GM21723 (cell line): Measurements from ENCODE around the gene CD180.
A peak's percentile ranks its signal among the peaks of the same experiment; 100 is the strongest.

Experiments
- ATAC-seq: cut with Tn5 transposase; IDR thresholded peaks from one replicate; pipeline ENCODE4 v1.9.1; 2021; ENCODE audit warnings: mild to moderate bottlenecking, moderate library complexity; ENCODE audit not compliant: unreplicated experiment

Gene CD180

DNA sequence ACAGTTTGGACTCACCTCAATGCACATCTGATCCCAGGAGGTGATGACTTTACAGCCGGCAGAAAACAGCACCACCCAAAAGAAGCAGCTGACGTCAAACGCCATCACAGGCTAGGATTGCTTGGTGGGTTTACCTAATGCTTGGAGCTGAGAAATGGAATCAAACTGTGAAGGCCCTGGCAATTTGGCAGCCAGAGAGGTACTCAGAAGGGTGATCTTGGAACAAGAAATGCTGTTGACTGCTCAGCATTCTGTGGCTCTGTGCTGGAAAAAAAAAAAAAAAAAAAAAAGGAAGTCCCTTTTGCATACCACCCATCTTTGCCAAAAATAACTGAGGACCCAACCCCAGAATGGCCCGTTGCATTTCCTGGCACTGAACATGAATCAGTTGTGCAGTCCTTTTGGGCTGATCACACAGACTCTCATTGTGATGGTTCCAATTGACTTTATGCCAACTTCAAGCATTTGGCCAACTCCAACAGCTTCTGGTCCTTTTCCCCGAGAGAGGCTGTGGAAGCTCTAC lies at the start of gene CD180:
TSS of gene CD180 (minus strand) at position 263 of the 523 bp plus-strand sequence. CDS start at position 105, 158 bp downstream.
- no peak for ATAC-seq

DNA sequence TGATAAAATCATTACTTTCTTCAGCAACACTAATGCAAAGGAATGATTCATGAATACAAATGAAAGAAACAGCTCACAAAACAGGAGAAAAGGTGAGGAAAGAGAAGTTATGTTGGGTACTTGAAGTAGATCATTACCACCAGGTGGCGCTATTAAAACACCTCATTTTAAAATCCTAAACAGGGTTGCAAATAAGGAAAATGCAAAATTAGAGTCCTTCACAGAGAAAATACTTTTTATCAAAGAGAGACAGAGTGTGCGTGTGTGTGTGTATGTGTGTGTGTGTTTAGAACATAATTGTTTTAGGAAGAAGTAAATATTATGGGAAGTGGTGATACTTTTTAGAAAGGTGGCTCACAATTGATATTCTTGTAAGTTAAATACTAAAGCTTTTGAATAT lies 49.5 kb upstream of the CD180 start:
- ATAC-seq: peak; percentile 60

DNA sequence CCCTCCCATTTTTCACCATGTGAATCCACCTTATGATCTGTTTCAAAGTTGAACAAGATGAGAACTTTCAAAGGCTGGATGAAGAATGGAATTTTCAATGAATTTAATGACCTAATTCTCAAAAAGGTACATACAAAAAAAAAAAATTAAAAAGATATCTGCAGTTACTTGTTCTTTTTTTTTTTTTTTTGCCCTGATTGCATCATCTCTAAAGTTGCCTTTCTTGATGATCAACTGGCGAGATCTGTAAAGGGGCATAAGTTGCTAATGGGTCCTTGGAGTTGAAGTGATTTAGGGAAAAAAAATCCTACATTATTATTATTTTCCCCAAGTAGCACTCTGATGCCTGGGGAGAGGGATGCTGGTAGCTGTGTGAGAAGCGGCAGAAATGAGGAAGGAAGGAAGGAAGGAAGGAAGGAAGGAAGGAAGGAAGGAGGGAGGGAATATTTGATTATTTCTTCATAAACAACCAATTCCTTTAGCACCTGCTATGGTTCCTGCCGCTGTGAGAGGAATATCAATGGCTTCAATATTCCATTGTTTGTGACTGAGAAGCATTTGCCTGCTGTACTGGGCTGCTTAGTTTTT lies 48.8 kb upstream of the CD180 start:
- ATAC-seq: no peak

DNA sequence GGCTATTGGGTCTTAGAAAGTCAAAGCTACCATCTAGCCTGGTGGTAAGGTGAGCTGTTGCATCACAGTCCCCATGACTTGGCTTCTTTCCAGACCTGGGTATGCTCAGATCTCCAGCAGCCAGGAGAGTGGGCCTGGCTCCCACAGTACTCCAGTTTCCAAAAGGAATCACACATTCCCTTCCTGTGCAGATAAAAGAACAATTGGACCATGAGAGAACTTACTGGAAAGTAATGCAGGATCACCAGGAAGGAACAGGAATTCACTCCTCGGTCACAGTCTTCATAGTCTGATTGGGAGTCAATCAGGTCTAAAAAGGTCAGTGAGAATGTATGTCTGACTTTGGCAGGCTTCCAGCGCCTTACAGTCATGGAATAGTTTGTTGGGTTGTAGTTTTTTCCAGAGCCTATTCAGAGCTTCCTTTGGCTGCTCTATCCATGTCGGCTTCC lies 47.8 kb upstream of the CD180 start:
- ATAC-seq: no peak

DNA sequence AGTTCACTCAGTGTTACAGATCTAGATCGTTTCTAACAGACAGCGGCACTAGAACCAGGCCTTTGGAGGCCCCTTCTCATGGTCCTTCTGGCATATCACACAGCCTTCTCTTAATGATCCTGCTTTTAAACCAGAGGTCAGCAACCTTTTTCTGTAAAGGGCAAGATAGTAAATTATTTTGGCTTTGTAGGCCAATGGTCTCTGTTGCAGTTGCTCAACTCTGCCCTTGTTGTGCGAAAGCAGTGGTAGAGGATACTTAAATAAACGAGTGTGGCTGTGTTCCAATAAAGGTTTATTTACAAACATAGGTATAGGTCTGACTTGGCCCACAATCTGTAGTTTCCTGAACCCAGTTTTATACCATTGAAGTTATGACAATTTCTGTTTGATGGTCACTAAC lies 47.3 kb upstream of the CD180 start:
- ATAC-seq: no peak

DNA sequence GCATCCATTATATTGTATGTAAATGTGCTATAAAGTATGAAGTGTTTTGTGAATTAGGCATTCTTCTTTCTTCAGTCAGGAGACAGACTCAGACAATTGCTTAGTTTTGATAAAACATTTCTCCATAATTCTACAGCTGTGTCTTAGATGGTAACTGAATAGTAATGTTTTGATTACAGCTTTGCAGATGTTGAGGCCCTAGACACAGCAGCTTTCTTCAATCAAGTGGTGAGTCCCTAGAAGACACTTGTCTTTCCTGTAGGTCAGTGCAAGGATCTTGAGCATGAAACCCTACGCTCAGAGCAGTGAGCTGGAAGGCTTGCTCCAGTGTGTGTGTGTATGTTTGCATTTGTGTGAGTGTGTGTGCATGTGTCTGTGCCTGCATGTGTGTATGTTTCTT lies 46.8 kb upstream of the CD180 start:
- ATAC-seq: no peak

DNA sequence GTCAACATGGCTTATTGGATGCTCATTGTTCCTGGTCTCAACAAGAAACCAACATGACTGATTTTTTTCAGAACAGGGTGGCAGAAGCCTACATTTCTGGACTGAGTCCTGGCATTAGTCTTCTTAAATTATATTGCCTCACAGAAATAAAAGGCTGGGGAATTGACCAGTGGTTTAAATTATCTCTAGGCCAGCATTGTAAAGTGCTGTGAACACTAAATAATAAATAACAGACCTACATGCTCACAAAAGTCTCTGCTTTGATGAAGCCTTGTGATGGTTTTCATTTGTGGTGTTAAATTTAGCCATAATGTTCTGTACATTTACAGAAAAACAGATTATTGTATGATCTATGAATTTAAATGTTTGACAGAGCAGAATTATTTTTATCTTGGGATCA lies 44.7 kb upstream of the CD180 start:
- ATAC-seq: no peak

DNA sequence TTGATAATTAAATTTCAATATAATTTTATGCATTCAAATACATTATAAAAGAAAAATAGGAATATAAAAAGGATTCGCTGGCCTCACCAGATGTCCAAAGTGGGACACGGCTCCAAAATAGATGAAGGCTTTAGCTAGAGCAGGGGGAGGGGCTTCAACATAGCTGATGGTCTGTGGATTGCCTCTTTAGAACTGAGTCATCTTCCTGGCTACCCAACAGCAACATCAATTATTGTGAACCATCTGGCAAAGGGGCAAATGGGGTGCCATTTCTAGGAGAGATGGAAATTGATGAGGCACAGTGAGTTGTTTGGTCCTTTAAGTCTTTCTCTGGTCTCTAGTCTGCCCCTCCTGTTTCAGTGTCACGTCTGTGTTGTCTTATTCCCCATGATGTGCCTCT lies 44.2 kb upstream of the CD180 start:
- ATAC-seq: no peak

DNA sequence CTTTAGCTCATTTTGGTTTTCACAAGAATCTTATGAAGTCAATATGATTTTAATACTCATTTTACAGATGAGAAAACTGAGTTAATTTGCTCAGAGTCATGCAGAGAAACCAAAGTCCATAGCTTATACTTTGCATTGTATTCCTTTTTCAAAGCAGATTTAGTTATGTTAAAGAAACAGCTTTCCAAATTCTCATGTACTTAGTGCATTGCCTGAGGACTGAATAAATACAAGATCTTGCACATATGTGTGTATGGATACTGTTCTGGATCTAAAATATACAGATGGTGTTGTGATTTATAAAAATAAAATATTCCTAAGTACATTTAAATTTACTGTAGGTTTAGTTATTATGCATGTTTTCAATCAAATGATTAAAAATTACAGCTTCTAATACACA lies 43.5 kb upstream of the CD180 start:
- ATAC-seq: no peak

DNA sequence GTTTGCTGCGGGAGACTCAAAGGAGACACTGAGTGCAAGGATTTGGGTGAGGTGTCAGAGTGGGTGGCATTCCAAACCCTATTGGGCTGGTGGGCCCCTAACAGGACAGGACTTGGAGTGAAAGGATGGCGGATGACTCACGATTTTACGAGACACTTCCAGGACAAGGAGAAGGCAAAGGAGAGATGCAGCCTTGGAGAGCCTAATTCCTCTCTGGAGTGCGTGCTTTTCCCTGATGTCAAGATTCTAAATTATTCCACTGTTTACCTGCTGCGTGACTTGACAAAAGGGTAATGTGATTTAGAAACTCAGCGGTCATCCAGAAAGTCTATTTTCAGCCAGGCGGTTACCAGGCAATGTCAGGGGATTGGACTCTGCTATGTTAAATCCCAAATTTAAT lies 41.6 kb upstream of the CD180 start:
- no peak for ATAC-seq

DNA sequence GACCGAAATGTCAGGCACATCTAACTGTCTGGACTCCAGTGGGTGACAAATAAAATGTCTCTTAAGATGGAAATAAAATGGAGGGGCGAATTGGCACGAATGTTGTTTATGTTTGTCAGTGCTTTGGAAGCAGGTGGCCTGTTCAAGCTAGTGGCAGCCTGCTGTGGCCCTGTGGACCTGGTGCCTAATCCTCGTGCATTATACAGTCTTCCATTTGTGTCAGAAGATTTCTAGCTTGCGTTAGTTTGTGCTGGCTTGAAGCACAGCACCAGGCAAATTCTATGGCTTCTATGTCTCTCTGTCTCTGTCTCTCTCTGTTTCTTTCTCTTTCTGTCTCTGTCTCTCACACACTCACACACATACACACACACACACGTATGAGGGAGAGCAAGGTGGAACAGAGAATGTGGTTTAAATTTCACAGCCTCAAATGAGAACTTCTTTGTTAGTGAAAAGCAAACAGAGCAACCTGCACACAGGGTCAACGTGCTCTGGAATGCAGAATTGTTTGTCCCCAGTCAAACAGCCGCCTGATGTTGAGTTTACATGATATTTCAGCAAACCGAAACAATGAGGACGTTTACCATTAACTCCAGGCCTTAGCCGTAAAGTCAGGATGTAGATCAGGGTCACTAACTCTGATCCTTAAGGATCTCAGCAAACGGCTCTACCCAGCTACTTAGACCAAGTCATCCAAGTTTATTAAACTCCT lies 39.0 kb upstream of the CD180 start:
- no peak for ATAC-seq

DNA sequence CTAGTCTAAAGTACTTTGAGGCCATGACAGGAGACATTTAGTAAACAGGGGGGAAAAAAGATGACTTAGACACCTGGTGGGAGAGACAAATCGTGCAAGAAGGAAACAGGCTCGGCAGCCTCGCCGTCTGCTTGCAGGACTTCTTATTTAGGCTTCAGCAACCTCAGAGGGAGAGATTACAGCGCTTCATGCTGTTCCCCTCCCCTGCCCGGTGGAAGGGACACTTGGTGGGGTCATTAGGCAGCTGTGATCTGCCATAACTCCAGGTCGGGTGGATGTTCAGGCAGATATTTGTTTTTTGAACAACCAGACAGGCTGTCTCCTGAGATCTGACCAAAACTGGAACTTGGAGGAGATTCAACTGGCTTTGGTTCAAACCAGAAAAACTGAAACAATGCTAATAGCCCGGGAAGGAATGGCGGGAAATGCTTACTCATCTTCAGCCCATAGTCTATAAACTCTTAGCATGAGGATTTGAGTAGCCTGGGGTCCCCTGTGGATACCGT lies 38.1 kb upstream of the CD180 start:
- no peak for ATAC-seq

DNA sequence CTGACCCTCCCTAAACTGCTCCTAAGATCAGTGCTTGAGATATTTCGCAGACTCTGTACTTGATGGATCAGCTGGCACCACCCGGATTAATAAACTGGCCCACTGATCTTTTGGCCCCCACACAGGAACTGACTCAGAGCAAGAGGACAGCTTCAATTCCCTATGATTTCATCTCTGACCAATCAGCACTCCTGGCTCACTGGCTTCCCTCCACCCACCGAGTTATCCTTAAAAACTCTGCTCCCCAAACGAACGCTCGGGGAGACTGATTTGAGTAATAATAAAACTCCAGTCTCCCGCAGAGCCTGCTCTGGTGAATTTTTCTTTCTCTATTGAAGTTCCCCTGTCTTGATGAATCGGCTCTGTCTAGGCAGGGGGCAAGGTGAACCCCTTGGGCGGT lies 36.5 kb upstream of the CD180 start:
- ATAC-seq: no peak

DNA sequence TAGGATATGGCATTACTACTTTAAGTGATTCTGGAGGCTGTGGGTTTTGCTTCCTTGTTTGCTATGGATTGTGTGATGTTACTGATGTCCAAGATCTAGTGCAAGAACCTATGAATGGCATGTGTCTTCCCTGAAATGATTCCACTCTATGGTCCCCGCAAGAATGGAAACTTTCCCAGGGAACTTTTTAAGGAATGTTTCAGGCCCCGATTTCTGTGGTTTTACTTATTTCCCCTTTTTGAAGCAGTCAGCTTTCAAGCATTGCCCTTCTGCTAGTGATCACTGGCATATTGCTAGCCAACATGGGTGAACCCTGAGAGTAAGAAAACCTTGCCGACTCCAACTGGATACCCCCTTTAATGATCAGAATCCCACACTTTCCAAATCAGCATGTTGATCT lies 26.6 kb upstream of the CD180 start:
- no peak for ATAC-seq

DNA sequence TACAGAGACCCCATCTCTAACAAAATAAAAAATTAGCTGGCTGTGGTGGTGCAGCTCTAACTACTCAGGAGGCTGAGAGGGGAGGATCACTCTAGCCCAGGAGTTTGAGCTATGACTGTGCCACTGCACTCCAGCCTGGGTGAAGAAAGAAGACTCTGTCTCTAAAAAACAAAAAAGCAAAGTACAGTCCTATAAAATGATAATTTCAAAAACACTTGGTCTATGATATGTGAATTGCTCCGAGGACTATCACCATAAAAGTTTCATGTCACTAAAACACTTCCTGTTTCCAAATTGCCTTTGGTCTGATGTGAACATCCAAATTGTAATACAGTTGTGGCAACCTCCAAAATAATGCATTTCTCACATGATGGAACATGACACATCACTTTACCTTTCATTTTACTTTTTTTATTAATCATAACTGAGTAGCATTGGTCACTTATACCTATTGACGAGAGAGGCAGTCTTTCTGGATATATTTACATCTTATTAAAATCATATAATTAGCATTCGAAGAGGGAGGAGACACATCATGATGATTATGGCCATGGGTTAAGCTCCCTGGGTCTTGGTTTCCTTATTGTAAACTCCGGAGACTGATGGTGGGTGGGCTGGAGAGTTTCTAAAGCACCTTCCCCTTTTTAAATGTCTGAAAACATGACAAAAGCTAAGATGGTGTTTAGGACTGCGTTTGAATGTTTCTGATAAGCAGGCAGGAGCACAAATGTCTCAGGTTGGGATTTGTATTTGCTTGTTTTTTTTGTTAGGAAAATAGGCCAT lies 25.8 kb upstream of the CD180 start:
- peak; percentile 44 for ATAC-seq

DNA sequence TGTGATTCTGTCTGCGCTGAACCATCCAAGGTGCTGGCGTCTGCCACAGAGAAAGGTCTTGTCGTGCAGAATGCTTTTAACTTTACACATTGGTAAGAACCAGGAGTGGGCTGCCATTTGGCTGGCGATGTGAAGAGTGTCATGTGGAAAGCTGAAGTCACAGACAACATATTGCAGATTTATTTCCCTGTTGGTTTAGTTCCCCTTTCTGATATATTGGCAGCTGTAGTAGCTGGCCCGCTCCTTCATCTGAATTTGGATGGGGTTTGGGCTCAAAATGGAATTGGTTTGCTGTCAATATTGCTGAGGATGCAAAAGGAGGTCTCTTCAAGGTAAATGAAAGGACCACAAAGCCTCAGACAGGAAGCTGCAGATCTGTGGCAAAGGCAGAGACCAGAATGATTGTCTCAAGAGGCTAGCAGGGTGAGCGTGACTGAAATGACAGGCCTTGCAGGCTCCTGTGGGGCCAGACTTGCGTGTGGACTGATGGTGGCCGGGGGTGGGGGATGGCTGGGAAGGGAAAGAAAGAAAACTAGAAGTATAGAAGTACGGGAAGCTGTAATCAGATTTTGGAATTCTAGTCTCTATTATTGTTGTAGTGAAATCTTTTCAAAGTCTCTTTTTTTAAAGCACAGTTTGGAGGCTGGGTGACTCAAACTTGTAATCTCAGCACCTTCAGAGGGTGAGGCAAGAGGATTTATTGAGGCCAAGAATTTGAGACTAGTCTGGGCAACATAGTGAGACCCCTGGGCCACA lies 25.1 kb upstream of the CD180 start:
- peak; percentile 94 for ATAC-seq

DNA sequence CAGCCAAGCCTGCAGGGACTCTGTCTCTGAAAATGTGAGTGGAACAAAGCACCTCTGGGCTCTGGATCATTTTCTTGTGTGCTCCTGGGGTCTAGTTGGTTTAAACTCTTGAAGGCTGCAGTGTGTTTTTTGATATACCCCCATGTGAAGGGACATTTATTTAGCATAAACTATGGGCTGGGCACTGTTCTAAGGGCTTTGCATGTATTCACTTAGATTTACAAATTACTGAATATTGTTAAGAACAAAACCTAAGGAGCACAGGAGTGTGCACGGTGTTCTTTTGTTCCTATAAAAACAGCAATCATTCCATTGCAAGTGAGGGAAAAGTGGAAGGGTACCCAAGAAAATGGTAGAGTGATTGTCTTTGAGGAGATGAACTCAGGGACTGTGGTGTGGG lies 20.0 kb upstream of the CD180 start:
- no peak for ATAC-seq

DNA sequence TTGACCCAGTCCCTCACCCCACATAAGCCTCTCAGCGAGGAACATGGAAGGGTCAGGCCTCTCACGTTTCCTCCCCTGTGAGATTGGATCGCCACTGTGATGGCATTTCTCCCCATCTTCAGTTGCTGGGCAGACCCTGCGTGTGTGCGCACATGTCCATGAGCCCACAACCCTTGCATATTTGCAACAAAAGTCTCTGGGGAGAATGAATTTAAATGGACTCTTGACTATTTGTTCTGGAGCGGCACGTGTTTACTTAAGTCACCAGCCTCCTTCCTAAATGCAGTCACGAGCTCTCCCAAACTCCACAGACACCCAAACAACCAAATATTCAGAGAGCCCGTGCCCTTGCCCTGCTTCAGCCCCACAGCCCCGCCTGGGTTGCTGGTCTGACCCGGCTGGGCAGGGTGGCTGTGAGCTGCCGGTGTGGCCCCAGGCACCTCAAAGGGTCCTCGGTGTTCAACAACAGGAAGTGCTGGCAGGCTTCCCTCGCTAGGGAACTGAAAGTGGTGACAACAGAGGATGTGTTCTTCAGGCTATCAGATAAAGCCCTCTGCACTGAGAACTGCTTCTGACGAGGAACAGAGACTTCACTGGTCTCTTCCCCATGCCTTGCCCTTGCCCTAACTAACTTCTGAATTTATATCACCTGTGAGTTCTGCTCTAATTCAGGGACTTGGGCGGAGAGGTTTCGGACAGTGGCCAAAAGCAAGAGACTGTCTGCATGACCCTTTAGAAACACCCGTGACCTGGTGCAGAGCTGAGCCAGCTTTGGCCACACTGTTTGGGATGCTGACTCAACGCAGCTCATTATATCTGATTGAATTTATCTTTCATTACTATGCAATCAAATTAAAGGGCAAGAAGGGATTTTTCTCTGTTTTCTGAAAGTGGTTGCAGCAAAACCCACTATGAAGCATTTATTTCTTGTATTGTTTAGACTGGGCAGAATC lies 19.2 kb upstream of the CD180 start:
- ATAC-seq: peak; percentile 99

DNA sequence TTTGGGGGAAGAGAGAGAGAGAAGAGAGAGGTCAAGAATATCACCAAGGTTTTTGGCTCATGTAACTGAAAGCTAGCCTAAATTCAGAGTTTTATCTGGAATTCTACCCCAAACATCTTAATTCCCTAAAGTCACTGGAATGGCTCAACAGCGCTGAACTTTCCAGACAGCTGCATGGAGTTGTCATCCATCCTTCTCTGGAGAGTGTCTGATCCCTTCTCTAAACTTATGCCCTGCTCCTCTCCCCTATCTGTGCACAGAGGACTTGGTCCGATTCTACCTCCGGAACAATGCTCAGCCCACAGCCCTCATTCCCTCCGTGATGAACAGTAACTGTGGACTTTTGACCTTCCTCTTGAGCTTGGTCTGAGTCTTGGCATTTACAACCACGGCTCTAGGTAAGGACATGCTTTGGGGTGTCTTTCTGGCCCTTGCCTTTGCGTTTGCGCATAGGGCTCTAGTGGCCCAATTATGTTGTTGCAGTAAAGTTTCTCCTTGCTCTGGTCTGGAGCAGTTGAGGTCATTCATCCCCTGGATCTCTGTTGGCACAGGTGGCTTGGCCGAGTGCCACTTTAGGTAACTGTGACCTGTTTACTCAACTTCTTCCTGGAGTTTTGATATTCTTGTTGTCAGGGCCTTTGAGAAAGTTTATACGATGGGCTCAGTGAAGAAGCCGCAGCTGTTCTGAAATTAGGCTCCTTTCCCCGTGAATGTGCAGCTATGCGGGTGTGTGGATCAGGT lies 18.3 kb upstream of the CD180 start:
- no peak for ATAC-seq
